AG10803 (cell line): Measurements from ENCODE around the gene RPN1.

Experiments used
- DNase-seq: peaks from one replicate; pipeline ENCODE4 v3.0.0; 2010; ENCODE audit warnings: low read depth
- H3K4me3 ChIP-seq: 2 replicates; pipeline ENCODE4 v1.5.1; 2011; ENCODE audit warnings: mild to moderate bottlenecking, low read length, control low read depth
- CTCF ChIP-seq: conservative IDR thresholded peaks from 2 replicates; pipeline ENCODE4 v1.5.1; 2011; ENCODE audit warnings: mild to moderate bottlenecking, low read length, control low read depth, inconsistent platforms

Gene RPN1

GRCh38 chr3:128572013-128572412 is 78.6 kb downstream of the RPN1 start:
- no peak overlapping the region for H3K4me3 ChIP-seq
- no peak for TF ChIP-seq CTCF
- no peak for DNase-seq
